Hepatic stellate cell (primary cell): Measurements from ENCODE around the gene NCK2.
A peak's percentile ranks its signal among the peaks of the same experiment; 100 is the strongest.

Experiments
- DNase-seq: peaks from one replicate; pipeline ENCODE4 v3.0.0; 2011; ENCODE audit warnings: low spot score

Gene NCK2

DNA sequence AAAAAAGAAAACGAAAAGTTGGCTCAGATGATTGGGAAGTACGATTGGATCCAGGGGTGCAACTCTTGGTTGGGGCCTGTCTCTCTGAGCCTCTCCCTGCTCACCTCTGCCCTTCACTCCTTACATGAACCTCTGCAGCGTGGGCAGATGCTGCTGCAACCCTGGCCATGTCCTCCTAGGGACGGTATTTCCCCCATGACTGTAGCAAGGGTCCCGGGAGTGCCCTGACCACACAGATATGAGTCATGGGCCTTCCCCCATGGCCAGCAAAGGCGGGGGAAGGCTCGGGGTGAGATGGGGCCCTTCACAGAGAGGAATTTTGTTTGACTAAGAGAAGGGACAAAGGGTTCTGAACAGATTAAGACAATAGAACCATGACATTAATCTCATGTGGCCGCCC is 129.0 kb downstream of the NCK2 start:
- DNase-seq = peak; percentile 94

DNA sequence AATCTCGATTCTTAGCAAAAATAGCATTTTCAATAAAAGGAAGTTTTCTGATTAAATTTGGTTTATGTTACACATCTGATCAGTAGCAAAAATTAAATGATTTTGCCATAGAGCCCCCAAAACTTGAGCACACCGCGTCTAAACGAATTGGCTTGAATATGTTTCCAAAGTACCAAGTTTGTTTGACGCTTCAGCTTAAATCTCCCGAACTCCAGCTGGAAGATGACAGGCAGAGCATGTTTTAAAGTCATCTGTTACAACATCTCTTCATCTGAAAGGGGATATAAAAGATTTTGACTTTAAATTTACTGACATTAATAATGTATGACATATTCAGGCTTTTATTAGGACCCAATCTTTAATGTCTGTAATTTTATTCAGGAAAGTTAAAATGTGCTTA is 129.8 kb downstream of the NCK2 start:
- DNase-seq = no peak

DNA sequence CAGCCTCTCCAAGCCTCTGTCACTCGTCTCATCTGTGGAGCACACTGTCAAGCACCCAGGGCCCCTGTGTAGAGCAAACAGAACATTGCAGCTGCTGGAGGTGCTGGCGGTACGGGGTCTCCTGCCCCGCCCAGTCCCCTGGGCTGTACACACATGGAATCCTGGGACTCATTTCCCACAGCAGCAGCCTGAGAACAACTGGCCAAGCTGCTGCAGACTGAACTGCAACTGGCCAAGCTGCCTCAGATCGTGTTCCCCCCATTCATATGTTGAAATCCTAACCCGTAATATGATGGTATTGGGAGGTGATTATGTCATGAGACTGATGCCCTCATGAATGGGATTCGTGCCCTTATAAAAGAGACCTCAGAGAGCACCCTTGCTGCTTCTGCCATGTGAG is 130.5 kb downstream of the NCK2 start:
- DNase-seq = no peak

DNA sequence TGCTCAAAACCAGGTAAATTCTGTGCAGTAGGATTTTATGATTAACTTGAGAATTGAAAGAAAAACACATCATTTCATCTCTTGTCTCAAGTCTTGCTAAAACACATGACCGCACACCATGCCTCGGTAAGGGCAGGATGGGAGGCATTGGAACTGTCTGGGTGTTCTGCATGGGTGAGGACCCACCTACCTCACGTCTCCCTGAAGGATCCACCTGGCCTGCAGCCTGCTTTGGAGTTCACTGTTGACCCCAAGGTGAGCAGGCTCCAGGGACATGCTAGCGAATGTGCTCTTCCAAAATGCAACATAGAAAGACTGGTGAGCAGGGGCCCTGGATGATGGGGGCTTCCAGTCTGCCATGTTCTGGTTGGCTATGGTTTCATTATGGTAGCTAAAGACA is 131.5 kb downstream of the NCK2 start:
- no peak for DNase-seq

DNA sequence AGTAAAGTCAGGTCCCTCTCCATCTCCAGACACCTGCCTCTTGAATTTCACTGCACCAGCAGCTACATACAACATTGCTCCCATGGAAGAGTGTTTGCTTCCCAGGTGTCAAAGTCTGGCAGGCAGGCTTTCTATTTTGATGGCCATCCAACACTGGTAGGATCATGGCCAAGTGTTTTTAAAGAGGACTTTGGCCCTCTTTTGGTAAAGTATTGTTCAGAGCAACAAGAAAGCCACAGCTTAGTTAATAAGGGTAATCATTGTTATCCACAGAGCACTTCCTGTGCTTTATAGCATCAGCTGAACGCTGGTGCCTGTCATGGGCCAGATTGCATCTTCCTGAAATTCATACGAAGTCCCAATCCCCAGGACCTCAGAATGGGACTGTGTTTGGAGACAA is 133.2 kb downstream of the NCK2 start:
- no peak for DNase-seq

DNA sequence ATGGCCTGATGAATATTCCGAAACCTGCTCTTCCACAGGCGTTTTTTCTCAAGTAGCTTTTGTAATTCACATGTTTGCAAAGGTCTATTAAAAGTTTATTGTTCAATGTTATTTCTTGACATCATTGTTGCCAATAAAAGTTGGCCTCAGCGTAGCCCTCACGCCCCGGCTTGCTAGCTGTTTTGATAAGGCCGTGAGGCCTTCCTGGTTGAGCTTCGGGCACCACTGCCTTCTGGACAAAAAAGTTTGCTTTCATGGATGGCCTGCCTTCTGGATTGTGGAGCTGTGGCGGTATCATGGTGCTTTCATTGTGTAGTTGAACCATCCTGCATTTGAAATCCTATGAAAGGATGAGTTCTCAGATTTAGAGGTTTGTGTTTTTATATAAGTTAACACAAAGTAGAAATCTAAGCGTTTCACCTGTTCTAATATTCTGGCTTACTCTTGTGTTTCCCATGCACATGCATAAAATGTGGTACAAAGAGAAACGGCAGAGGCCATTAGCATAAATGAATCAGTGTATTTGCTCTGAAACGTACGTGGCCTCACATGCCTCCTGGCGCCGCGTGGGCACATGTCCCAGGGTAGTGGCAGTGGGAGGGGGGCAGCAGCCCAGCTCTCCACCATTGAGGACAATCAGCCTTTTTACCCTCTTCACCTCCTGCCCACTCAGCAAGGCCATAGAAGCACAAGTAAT is 134.5 kb downstream of the NCK2 start:
- no peak for DNase-seq

DNA sequence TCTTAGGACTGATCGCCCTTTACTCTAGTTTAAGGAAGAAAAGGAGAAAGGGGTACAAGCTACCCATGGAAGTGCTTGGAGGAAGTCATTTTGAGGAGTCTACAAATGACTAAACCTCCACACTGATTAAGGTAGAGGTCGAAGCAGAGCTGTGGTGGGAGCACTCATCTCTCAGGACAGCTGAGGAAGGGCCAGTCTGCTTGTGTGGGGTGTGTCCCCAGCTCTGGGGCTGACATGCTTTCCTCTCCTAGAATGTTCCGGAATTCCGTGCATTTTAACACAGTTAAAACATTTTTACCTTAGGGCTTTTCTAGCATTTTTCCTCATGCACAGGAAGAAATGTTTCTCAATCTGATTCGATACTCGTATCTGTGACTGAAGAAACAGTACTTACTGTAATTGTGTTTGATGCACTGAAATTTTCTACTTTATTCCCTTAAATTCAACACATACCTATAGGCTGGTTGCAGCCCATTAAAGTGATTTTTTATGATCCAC is 135.1 kb downstream of the NCK2 start:
- no peak for DNase-seq

DNA sequence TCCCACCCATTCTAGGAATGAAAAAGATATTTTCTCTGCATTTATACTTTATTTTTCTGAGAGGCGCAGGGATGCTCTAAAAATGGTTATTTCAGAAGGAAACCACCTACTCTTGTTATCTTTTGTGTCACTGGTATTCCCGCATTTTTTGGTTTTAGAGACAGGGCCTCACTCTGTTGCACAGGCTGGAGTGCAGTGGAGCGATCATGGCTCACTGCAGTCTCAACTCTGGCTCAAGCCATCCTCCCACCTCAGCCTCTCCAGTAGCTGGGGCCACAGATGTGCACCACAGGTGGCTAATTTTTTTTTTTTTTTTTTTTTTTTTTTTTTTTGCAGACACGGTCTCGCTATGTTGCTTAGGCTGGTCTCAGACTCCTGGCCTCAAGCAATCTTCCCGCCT is 135.9 kb downstream of the NCK2 start:
- no peak for DNase-seq

DNA sequence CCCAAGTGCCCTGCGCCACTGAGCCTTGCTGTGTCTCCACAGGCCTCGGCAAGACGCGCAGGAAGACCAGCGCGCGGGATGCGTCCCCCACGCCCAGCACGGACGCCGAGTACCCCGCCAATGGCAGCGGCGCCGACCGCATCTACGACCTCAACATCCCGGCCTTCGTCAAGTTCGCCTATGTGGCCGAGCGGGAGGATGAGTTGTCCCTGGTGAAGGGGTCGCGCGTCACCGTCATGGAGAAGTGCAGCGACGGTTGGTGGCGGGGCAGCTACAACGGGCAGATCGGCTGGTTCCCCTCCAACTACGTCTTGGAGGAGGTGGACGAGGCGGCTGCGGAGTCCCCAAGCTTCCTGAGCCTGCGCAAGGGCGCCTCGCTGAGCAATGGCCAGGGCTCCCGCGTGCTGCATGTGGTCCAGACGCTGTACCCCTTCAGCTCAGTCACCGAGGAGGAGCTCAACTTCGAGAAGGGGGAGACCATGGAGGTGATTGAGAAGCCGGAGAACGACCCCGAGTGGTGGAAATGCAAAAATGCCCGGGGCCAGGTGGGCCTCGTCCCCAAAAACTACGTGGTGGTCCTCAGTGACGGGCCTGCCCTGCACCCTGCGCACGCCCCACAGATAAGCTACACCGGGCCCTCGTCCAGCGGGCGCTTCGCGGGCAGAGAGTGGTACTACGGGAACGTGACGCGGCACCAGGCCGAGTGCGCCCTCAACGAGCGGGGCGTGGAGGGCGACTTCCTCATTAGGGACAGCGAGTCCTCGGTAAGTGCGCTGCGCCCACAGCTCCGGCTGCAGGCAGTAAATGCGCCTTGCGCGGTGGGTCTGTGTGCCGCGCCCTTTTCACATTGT is 136.8 kb downstream of the NCK2 start:
- no peak for DNase-seq

DNA sequence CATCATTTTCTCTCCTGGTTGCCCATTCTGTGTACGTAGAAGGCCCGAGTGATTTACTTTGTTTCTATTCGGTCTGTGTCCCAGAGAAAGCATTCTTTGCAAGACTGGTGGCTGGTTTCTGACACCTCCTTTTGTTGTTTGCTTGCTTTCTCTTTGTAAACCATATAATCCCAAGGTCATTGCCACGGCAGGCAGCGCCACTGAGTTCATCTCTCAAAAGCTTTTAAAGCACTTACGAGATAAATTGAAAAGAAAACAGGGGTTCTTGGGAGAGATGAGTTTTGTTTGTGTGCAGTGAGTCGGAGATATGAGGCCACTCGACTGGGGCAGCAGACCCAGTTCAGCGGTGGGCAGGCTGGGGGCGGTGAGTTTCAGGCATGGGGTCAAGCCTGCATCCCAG is 137.6 kb downstream of the NCK2 start:
- no peak for DNase-seq

DNA sequence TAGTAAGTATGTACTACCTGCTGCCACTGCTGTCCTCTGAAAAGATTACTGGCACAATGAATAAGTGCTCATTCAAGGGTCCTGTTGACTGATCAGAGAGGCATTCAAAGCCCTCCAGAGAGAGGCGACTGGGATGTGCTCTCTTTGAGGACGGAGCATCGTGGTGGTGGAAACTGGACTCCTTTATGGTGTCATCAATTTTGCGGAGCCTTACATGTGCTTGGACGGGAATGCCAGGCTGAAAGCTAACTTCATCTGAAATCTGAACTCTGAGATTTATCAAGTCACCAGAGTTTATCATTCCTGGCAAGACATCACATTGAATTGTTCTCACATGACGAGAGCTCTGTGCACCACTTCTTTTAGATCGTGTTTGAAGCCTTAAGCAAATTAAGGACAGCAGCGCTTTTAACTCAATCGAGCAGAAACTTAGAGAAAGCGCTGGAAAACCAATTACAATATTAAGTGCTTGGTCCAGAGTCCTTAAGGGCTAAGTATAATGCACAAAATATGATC is 138.3 kb downstream of the NCK2 start:
- DNase-seq = no peak

DNA sequence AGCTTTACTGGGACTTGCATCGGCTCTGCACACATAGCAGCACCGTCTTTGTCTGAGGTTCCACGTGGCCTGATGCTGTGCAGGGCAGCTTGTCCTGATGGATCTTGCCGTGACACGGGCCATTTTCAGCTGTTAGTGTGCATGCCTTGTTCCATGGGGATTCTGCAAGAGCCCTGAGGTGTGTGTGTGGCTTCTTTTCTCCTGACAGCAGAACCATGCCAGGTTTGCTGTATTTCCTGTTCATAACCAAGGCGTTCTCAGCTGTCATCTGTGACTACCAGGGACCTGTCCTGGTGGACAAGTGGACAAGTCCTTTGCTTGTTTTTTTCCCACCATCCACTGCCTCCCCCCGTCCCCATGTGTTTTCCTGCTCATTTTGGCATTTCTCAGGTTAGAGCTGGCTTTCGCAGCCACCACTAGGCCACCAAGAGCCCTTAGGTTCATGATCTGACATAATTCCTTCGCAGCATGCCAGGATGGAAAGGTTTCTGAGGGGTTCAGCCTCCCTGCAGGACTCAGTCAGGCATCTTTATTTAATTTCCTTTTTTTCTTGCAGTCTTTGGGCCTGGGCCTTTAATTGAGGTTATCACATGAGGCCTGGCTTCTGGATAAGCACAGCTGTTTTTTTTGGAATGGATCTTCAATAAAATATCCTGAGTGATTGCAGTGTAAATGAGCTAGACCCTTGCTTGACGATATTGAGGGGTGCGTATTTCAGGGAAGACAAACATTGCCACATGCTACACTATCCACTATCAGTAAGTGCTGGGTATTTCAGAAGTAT is 139.4 kb downstream of the NCK2 start:
- no peak for DNase-seq

DNA sequence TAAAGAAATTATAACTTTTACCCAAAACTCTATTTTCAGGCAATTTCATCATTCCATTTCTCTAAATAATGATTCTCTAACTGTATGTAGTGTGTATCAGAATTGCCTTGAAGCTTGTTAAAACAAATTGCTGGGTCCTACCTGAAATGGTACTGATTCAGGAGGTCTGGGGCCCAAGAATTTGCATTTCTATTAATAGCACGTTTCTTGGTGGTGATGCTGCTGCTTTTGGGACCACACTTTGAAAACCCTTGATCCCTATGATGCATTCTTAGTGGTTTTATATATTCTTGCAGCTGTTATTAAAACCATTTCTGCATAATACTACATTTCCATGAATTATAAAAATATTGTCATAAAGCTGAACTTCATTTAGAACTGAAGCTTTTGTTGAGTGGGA is 140.7 kb downstream of the NCK2 start:
- DNase-seq = no peak

DNA sequence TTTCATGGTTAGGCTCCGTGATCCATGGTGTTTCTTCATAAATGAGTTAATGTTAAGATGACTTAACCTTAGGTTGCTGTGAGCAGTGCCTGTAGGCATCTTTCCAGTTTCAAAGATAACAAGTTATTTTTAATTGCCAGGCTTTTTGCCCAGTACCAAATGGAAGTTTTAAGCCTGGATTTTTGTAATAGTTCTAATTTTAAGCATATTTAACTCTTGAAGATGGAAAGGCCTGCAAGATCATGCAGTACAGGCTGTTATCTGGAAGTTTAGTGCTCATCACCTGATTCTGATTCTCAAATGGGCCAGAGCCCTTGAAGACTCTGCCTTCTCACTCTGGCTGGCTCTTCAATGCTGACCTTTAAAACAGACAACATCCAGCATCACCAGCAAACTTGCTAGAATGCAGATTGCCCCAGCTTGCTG is 141.3 kb downstream of the NCK2 start:
- peak; percentile 60 for DNase-seq

DNA sequence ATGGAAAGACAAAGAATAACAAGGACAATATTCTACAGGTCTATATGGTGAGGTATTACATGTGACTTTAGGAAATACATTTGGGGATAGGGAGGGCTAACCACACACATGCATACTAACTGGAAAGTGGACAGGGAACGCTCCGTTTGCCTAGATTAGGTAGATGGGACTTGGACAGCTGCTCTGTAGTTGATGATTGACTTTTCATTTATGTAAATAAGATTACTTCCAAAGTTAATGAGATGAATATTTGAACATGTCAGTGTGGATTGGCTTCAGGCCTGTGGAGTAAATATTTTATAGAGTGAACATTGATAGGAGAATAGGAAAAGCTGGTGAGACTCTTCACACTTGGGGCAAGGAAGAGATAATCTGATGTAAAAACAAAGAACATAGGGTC is 142.0 kb downstream of the NCK2 start:
- DNase-seq = no peak

DNA sequence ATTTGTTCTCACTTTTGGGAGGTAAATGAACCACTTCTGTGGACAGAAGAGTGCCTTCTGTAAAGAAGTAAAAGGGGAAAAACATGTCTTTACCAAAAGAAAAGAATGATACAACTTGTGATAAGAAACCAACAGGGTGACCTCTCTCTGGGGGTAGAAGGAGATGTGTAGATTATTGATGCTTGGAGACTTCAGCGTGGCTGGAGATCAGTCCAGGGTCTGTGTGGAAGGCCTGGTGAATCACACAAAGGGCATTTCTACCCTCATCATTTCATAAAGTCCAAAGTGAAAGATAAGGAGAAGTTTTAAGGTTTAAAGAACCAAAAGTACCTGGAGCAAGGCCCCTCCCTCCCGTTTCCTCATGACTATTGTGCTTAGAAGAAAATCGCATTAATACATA is 142.5 kb downstream of the NCK2 start:
- DNase-seq = no peak

DNA sequence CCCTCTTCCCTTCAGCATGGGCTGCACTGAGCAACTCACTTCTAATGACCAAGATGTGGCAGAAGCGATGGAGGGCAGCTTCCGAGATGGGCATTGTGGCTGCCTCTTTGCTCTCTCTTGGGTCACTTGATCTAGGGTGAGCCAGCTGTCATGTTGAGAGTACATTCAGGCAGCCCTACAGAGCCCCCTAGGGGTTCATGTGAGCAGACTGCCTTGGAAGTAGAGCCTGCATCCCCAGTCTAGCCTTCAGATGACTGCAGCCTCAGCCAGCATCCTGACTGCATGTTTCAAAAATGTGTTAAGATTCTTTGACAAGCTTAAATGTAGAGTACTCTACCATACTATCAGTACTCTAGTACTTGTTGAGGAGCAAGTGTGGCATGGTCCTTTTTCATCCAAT is 143.9 kb downstream of the NCK2 start:
- no peak for DNase-seq

DNA sequence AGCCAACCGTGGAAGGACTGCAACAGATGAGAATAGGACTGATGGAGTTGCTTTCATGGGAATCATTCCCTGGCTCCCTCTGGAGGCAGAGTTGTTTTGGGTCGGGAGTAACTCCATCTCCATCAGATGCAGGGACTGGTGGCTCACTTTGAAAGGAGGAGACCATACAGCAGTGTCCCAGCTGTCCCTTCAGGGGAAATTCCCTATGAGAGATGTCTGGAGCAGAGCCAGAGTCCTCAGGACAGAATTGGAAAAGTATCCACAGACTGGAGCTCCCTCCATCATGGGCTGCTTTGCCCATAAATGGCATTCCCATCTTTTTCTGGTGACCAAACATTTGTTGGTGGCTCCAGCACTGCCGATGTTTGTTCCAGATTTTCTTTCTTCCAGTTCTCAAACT is 144.3 kb downstream of the NCK2 start:
- DNase-seq = no peak

DNA sequence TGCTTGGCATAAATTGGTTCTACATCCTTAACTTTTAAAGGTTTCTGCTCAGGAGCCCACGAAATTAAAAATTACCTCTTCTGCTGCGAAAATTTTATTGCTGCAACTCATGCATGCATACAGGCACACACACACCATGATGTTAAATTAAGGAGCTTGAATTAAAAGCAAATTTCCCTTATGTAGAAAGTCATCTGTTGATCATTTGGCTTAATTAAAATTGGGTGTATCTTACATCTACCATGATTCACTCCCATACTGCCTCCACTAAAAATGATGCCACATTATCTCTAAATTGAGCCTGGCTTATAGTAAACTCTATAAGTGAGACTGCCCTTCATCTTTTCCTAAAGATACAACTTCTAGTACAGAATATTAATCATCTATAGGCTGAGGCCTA is 145.4 kb downstream of the NCK2 start:
- DNase-seq = no peak

DNA sequence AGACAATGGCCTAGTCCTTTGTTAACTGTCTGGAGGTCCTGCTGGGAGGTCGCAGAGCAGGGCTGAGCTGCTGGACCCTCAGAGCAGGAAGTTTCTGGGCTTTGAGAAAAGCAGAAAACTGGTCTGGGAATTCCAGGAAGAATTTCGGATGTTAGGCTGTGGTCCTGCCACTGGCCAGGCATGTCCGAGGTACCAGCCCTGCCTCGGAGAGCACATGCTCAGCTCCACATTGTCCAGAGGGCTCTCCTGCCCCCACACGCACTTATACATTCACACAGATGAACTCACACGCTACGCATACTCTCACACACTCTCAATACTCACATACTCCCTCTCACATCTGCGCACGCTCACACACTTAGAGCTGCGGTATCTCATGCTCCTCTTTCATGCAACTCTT is 146.1 kb downstream of the NCK2 start:
- DNase-seq = no peak

DNA sequence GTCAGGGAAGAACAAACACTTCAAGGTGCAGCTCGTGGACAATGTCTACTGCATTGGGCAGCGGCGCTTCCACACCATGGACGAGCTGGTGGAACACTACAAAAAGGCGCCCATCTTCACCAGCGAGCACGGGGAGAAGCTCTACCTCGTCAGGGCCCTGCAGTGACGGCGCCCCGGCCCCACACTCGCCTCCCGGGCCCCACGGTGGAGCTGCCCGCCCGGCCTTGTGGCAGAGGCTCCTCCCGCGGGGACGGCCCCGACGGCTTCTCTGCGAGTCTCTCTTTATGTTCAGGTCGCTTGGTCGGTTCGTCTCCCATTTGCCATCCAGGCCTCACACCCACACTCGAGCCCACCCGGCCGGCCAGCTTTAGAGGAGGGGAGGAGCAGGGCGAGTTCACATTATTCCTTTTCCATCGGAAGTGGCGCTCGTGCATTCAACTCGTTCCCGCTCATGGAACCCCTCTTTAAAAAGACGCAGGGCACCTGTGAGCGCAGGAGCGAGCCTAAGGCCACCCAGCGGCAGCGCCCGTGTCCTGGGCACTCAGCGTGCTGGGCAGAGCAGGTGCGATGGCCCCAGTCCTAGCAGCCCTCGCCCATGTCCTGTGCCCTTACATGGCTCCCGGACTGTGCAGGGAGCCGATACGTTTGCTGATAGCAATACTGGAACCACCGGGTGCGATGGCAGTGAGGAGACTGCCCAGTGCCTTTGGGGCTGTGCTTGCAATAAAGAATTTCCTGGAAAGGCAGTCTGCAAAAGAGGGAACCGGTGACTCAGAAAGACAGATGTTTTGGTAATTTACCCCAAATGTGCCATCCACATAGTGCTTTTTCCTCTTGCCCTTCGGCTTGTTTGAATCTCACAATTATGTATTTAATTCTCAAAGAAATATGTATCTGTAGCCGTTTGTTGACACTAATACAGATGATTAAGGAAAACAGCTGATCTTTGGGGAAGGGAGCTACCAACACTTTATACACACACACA is 148.6 kb downstream of the NCK2 start:
- no peak for DNase-seq
